UCSD-AML1 (cell line): ENCODE measurements around the gene KDM4E.
"Not testable (repeated sequence)": the region's sequence is repeated elsewhere in the genome, so short reads cannot be mapped to it uniquely, and the experiment has no call there.

Experiments
- DNase-seq: peaks from one replicate; lab custom pipeline; 2025; ENCODE audit not compliant: unreplicated experiment; lab: John Stamatoyannopoulos, UW

The KDM4E gene

GRCh38 chr11:95024958-95025357, at the start of gene KDM4E:
KDM4E (plus strand) TSS chr11:95025258; CDS start chr11:95025558, 300 bp downstream.
- no peak for DNase-seq

GRCh38 chr11:94975599-94975998, 49.5 kb upstream of the KDM4E start:
- DNase-seq, result no peak

GRCh38 chr11:94987378-94987777, 37.7 kb upstream of the KDM4E start:
- DNase-seq, result no peak

- no peak for DNase-seq
These were observed 36.3 kb upstream of the KDM4E start for GRCh38 chr11:94988748-94989147.

GRCh38 chr11:94993400-94993943, 31.6 kb upstream of the KDM4E start:
- no peak for DNase-seq

GRCh38 chr11:94997437-94997836, 27.6 kb upstream of the KDM4E start:
- no peak for DNase-seq

- DNase-seq, result no peak
These were observed 26.8 kb upstream of the KDM4E start for GRCh38 chr11:94998285-94998684.

- DNase-seq, result no peak
These were observed 21.3 kb upstream of the KDM4E start for GRCh38 chr11:95003716-95004115.

- DNase-seq, result no peak
These were observed 19.4 kb upstream of the KDM4E start for GRCh38 chr11:95005642-95006041.

- no peak for DNase-seq
These were observed 13.7 kb upstream of the KDM4E start for GRCh38 chr11:95011376-95011775.

GRCh38 chr11:95014184-95014821, 10.8 kb upstream of the KDM4E start:
- no peak for DNase-seq

GRCh38 chr11:95016139-95016538, 8.9 kb upstream of the KDM4E start:
- no peak for DNase-seq

- DNase-seq, result not testable (repeated sequence)
These were observed 3.6 kb upstream of the KDM4E start for GRCh38 chr11:95021468-95021867.

GRCh38 chr11:95025594-95025993, 536 bp downstream of the KDM4E start:
- not testable (repeated sequence) for DNase-seq

- no peak for DNase-seq
These were observed 3.3 kb downstream of the KDM4E start for GRCh38 chr11:95028357-95028756.

GRCh38 chr11:95033051-95033450, 8.0 kb downstream of the KDM4E start:
- no peak for DNase-seq

- DNase-seq, result no peak
These were observed 10.3 kb downstream of the KDM4E start for GRCh38 chr11:95035316-95035715.

GRCh38 chr11:95037356-95038035, 12.4 kb downstream of the KDM4E start:
- DNase-seq, result not testable (repeated sequence)

- DNase-seq, result no peak
These were observed 17.2 kb downstream of the KDM4E start for GRCh38 chr11:95042239-95042638.

GRCh38 chr11:95042906-95043305, 17.8 kb downstream of the KDM4E start:
- DNase-seq, result no peak

GRCh38 chr11:95044010-95044409, 19.0 kb downstream of the KDM4E start:
- DNase-seq, result no peak

GRCh38 chr11:95045812-95046211, 20.8 kb downstream of the KDM4E start:
- no peak for DNase-seq
